HG03565 (cell line): ENCODE measurements around the gene AK8.

Experiments
- ATAC-seq: cut with Tn5 transposase; IDR thresholded peaks from one replicate; pipeline ENCODE4 v1.9.1; 2021; ENCODE audit warnings: mild to moderate bottlenecking, moderate library complexity; ENCODE audit not compliant: unreplicated experiment

The AK8 gene

GRCh38 chr9:132826621-132827365 lies 51.3 kb downstream of the AK8 start:
- ATAC-seq = no peak

- ATAC-seq = no peak
These were observed 52.0 kb downstream of the AK8 start for GRCh38 chr9:132826131-132826530.

DNA sequence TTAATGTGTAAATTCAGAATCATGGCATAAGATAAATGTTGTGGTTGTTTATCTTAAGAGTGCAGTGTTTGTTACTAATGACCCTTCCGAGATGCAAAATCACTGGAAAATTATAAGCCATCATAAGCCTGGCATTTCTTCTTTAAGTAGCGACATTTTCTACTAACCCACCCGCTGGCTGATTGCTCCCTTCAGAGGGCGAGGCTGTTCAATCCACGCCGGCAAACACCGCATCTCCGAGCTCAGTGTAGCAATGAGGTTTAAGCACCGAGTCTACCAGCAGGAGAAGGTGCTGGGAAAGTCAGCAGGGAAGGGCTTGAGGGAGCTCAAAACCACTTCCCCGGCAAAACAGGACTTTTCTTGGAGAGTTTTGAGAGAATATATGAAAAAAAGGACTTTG lies 52.7 kb downstream of the AK8 start:
- no peak for ATAC-seq

DNA sequence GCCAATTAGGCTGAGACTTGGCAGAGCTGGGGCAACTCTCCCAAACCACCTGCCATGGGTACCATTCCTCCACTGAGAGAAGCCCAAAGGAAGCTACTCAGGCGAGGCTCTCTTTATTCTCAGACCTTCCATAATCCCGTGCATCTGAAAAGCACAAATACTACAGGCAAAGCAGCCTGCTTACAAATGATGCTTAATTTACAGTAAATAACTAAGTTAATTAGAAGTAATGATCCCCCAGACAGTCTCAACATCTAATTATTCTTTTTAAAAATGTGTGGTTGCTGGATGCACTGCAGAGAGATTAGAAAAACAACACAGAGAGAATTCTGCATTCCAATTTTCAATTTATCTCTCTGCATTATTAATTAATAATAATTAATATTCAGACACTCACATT lies 53.1 kb downstream of the AK8 start:
- ATAC-seq = no peak

GRCh38 chr9:132824151-132824550 lies 53.9 kb downstream of the AK8 start:
- no peak for ATAC-seq

GRCh38 chr9:132823370-132824145 lies 54.5 kb downstream of the AK8 start:
- no peak for ATAC-seq

DNA sequence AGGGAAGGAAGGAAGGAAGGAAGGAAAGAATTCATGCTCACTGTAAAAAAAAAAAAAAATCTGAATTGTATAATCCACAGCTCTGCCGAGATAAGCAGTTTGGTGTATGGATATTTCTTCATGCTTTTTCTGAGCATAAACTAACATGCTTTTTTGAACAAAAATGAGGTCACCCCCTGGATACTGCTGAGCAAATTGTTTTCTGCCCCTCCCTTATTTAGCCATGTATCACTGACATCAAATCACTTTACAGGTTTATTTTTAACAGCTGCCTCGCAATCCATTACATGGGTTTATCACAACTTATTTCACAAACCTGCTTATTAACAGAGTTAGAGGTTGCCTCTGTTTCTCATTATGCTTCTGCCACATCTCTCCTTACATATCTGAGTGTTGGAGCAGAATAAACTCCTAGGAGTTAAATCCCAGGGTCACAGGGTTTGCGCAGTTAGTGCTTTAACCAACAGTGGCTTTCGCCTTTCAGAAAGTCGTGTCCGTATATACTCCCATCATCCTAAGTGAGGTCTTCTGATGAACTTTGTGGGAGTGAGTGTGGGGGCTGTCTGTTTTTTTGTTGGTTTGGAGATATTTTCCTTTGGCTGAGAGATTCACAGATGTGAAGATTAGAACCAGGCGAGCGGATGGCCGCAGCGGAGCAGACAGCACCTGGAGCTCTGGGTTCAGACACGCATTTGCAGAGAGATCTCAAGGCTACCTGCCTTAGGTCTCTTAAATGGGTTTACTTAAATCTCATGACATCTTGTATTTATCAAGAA lies 57.7 kb downstream of the AK8 start:
- no peak for ATAC-seq

GRCh38 chr9:132818588-132818987 lies 59.5 kb downstream of the AK8 start:
- ATAC-seq = no peak

- ATAC-seq = no peak
These were observed 63.1 kb downstream of the AK8 start for GRCh38 chr9:132814937-132815336.

- ATAC-seq = no peak
These were observed 64.8 kb downstream of the AK8 start for GRCh38 chr9:132813115-132813771.

GRCh38 chr9:132811985-132812384 lies 66.1 kb downstream of the AK8 start:
- ATAC-seq = no peak

DNA sequence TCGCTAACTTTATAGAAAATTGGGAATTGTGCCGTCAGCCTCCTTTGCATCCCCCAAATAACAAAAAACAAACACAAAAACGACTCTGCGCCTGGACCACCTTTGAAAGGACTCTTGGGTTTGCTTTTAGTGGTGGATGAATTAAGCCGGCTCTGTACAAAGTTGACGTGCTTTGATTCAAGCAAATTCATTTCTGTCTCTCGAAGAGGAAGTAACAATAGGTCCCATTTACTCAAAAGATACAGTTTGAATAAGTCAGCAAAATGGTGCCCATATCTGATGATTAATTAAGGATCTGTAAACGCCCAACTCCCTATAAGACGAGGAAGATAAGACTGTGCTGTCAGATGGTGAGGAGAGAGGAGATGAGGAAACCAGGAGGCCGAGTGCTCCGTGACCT lies 67.8 kb downstream of the AK8 start:
- no peak for ATAC-seq

- no peak for ATAC-seq
These were observed 68.3 kb downstream of the AK8 start for GRCh38 chr9:132809677-132810271.

DNA sequence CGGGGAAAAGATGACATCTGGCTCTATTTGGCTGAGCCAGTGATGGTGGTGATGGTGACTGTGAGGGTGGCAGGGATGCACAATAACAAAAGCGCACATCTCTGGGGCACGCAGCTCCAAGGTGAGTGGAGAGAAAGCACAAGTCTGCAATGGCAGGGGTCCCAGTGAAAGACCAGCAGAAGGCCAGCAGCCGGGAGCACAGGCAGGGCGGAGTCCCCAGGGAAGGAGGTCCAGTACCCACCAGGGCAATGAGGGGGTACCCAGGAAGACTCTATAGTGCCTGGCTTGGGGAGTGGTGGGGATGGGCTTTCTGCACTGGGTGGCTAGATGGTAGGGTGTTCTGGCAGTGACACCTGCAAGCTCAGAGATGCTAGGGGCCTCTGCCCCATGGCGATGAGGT lies 69.4 kb downstream of the AK8 start:
- no peak for ATAC-seq

DNA sequence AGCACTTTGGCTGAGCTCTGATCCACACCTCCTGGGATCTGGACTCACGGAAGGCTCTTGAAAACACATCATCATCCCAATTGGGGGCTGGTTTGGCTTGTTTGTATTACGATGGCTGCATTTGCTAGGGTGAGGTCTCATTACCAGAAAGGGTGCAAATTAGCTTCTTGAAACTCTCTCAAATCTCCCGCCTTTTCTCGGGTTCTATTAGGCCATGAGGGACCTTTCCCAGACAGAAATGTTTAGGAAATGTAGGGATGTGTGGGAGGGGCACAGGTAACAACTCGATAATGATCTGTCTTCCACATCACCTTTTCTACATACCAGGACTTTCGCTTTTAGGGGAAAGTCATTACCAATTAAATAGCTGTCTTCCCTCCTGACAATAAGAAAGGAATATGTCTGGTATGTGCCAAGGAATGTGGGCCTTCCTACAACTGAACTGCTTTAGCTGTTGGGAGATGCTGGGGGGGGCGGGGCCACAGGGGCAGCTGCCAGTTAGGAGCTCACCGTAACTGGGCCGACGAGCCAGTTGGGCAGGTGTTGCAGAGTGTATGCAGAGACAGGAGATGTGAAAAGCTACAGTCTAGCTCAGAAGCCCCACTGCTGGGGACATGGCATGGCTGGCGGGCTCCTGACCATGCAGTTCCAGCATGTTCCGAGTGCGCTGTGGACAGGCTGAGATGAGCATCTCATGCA lies 71.2 kb downstream of the AK8 start:
- no peak for ATAC-seq

- ATAC-seq = no peak
These were observed 71.8 kb downstream of the AK8 start for GRCh38 chr9:132806306-132806705.

- no peak for ATAC-seq
These were observed 73.3 kb downstream of the AK8 start for GRCh38 chr9:132804576-132805295.

DNA sequence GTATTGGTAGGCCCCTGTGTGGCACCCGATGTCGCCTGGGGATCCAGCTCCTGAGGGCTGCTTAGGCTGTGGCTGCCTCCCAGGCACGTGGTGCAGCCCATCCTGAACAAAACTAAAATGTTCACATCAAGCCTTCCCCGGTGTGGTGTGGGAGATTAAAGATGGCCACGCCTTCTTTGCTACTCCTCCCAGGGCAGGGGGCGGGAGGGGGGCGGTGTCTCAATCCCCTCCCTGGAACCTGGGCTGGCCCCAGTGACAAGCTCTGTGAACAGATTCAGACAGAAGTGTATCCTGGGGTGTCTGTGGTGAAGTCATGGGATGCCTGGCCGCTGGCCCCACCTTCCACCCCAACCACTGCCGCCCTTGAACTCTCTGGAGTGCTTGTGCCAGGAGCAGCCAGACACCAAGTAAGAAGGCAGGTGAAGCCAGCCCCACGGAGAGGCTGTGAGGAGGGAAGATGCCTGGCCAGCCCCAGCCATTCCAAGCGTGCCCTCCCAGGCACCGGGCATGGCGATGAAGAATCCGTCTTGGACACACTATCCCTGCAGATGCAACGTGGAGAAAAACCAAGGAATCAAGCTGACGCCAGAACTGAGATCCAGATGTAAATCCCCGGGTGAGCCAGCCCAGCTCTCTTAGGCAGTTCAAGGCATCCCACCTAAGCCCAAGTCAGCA lies 75.8 kb downstream of the AK8 start:
- ATAC-seq = no peak

- ATAC-seq = no peak
These were observed 76.4 kb downstream of the AK8 start for GRCh38 chr9:132801659-132802058.
